ENCODE results near the gene EPHA2. TPM values are rescaled to one million over a fixed set of nuclear protein-coding genes. Genes with fewer than 3 reads are reported as not detected.

Gene EPHA2
- total RNA-seq, 1 experiment from 2014 or later, result 130 TPM

DNA sequence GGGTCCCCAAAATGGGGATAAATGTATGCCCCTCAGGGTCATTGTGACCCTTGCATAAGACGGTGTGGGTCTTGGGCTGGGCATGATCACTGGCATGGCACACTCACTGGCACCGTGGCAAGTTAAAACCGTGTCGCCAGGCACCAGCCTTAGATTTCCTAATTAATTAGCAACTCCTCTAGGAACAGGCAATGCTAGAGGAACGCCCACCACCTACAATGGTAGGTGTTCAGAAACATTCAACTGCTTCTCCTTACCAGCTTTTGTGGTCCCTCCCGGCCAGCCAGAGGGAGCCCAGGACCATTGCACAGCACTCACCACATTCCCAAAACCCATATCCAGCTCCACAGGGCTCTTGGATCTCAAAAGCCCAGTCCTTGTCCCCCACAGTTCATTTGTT, 36.4 kb downstream of the EPHA2 start:
- intact Hi-C loops (cut with micrococcal nuclease; ENCODE audit: unreplicated experiment), result no loop called here
- TF ChIP-seq CTCF (IDR thresholded peaks at IDR 0.05; ENCODE audit: unreplicated experiment), result no peak
- no peak for DNase-seq
- CTCF ChIA-PET, result interaction anchor here (1.1 to 1.5 kb wide), 2 partner anchors 13 to 37 kb away, joined by 3 read pairs; no protein-coding TSS in a partner anchor
- no peaks in the 10 kb centered on the region for H3K27me3 Mint-ChIP-seq (ENCODE audit: unreplicated experiment)
- H3K27ac Mint-ChIP-seq (ENCODE audit: unreplicated experiment), result no peak overlapping the region
- H3K4me3 Mint-ChIP-seq (ENCODE audit: low read depth, unreplicated experiment), result no peak overlapping the region
- peaks cover 10% of the 10 kb centered on the region for H3K4me1 Mint-ChIP-seq (ENCODE audit: low read depth, unreplicated experiment)
- H3K36me3 Mint-ChIP-seq (ENCODE audit: insufficient read depth, unreplicated experiment), result peaks cover 58% of the 10 kb centered on the region
- H3K9me3 Mint-ChIP-seq (ENCODE audit: low read depth, unreplicated experiment), result no peaks in the 10 kb centered on the region
- BruUV-seq (replicated peaks), result no TSS peak

DNA sequence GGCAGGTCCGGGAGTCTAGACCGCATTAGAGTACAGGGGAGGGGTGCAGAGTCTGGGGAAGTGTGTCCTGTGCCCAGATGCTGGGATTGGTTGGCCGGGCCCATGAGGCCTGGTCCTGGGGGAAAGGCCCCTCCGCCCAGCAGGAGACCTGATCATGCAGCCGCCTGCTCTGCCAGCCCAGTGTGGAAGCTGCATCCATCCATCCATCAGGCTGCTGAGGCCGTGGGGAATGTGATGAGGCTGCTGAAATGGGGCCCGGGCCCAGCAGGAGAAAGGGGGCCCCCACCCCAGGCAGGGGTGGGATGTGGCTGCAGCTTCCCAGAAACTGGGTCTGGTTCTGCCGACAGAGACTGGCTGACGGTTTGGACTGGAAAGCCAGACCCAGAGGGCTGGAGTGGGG, 37.2 kb downstream of the EPHA2 start:
- no peaks in the 10 kb centered on the region for H3K9me3 Mint-ChIP-seq (ENCODE audit: low read depth, unreplicated experiment)
- no TSS peak for BruUV-seq (replicated peaks)
- H3K27ac Mint-ChIP-seq (ENCODE audit: unreplicated experiment), result no peak overlapping the region
- H3K27me3 Mint-ChIP-seq (ENCODE audit: unreplicated experiment), result no peaks in the 10 kb centered on the region
- no peak for DNase-seq
- H3K4me1 Mint-ChIP-seq (ENCODE audit: low read depth, unreplicated experiment), result peaks cover 10% of the 10 kb centered on the region
- peaks cover 50% of the 10 kb centered on the region for H3K36me3 Mint-ChIP-seq (ENCODE audit: insufficient read depth, unreplicated experiment)
- no peak overlapping the region for H3K4me3 Mint-ChIP-seq (ENCODE audit: low read depth, unreplicated experiment)
- intact Hi-C loops (cut with micrococcal nuclease; ENCODE audit: unreplicated experiment), result no loop called here
- TF ChIP-seq CTCF (IDR thresholded peaks at IDR 0.05; ENCODE audit: unreplicated experiment), result no peak
- CTCF ChIA-PET, result interaction anchor here (0.7 kb wide), 1 partner anchor 29 kb away, joined by 3 read pairs; no protein-coding TSS in a partner anchor

GRCh38 chr1:16117936-16118335, 37.9 kb downstream of the EPHA2 start:
- no peak for DNase-seq
- H3K27me3 Mint-ChIP-seq (ENCODE audit: unreplicated experiment), result no peaks in the 10 kb centered on the region
- peaks cover 47% of the 10 kb centered on the region for H3K36me3 Mint-ChIP-seq (ENCODE audit: insufficient read depth, unreplicated experiment)
- no peak overlapping the region for H3K27ac Mint-ChIP-seq (ENCODE audit: unreplicated experiment)
- H3K4me1 Mint-ChIP-seq (ENCODE audit: low read depth, unreplicated experiment), result peaks cover 5% of the 10 kb centered on the region
- no peak overlapping the region for H3K4me3 Mint-ChIP-seq (ENCODE audit: low read depth, unreplicated experiment)
- H3K9me3 Mint-ChIP-seq (ENCODE audit: low read depth, unreplicated experiment), result no peaks in the 10 kb centered on the region
- intact Hi-C loops (cut with micrococcal nuclease; ENCODE audit: unreplicated experiment), result no loop called here
- no peak for TF ChIP-seq CTCF (IDR thresholded peaks at IDR 0.05; ENCODE audit: unreplicated experiment)
- CTCF ChIA-PET, result interaction anchor here (0.7 to 1.3 kb wide), 2 partner anchors 29 to 35 kb away, joined by 3 to 7 read pairs; no protein-coding TSS in a partner anchor
- no TSS peak for BruUV-seq (replicated peaks)

- H3K9me3 Mint-ChIP-seq (ENCODE audit: low read depth, unreplicated experiment), result no peaks in the 10 kb centered on the region
- intact Hi-C loops (cut with micrococcal nuclease; ENCODE audit: unreplicated experiment), result no loop called here
- no peaks in the 10 kb centered on the region for H3K4me1 Mint-ChIP-seq (ENCODE audit: low read depth, unreplicated experiment)
- H3K27me3 Mint-ChIP-seq (ENCODE audit: unreplicated experiment), result peaks cover under 1% of the 10 kb centered on the region
- no peak overlapping the region for H3K27ac Mint-ChIP-seq (ENCODE audit: unreplicated experiment)
- DNase-seq, result no peak
- CTCF ChIA-PET, result interaction anchor here (0.8 to 1.3 kb wide), 2 partner anchors 13 to 35 kb away, joined by 3 to 7 read pairs; no protein-coding TSS in a partner anchor
- no peak for TF ChIP-seq CTCF (IDR thresholded peaks at IDR 0.05; ENCODE audit: unreplicated experiment)
- no peak overlapping the region for H3K4me3 Mint-ChIP-seq (ENCODE audit: low read depth, unreplicated experiment)
- H3K36me3 Mint-ChIP-seq (ENCODE audit: insufficient read depth, unreplicated experiment), result peaks cover 42% of the 10 kb centered on the region
- BruUV-seq (replicated peaks), result no TSS peak
Measured at GRCh38 chr1:16117369-16117768, 38.5 kb downstream of the EPHA2 start.
